ENCODE measurements around the gene RTTN.
"Not testable (repeated sequence)": the region's sequence is repeated elsewhere in the genome, so short reads cannot be mapped to it uniquely, and the experiment has no call there.

RTTN gene

GRCh38 chr18:70151614-70152013 is 53.9 kb downstream of the RTTN start:
- no peak for DNase-seq

GRCh38 chr18:70149616-70150301 is 55.7 kb downstream of the RTTN start:
- no peak for DNase-seq

GRCh38 chr18:70149156-70149555 is 56.3 kb downstream of the RTTN start:
- no peak for DNase-seq

GRCh38 chr18:70148039-70148938 is 57.2 kb downstream of the RTTN start:
- DNase-seq = no peak

- DNase-seq = no peak
These were observed 59.3 kb downstream of the RTTN start for GRCh38 chr18:70146174-70146573.

GRCh38 chr18:70142001-70142400 is 63.5 kb downstream of the RTTN start:
- DNase-seq = no peak

- no peak for DNase-seq
These were observed 66.3 kb downstream of the RTTN start for GRCh38 chr18:70139138-70139537.

GRCh38 chr18:70135604-70136003 is 69.9 kb downstream of the RTTN start:
- no peak for DNase-seq

GRCh38 chr18:70132999-70133398 is 72.5 kb downstream of the RTTN start:
- DNase-seq = no peak

- DNase-seq = no peak
These were observed 77.2 kb downstream of the RTTN start for GRCh38 chr18:70128271-70128670.

- no peak for DNase-seq
These were observed 78.1 kb downstream of the RTTN start for GRCh38 chr18:70127359-70127758.

GRCh38 chr18:70126832-70127231 is 78.7 kb downstream of the RTTN start:
- no peak for DNase-seq

GRCh38 chr18:70124139-70124538 is 81.3 kb downstream of the RTTN start:
- no peak for DNase-seq

- DNase-seq = no peak
These were observed 83.6 kb downstream of the RTTN start for GRCh38 chr18:70121842-70122241.

- DNase-seq = no peak
These were observed 88.5 kb downstream of the RTTN start for GRCh38 chr18:70116949-70117348.

- DNase-seq = no peak
These were observed 92.0 kb downstream of the RTTN start for GRCh38 chr18:70113511-70113910.

GRCh38 chr18:70110678-70111077 is 94.8 kb downstream of the RTTN start:
- DNase-seq = no peak

- DNase-seq = no peak
These were observed 98.4 kb downstream of the RTTN start for GRCh38 chr18:70107091-70107490.

GRCh38 chr18:70102854-70103253 is 102.6 kb downstream of the RTTN start:
- DNase-seq = not testable (repeated sequence)

GRCh38 chr18:70089858-70090257 is 115.6 kb downstream of the RTTN start:
- DNase-seq = no peak

- DNase-seq = no peak
These were observed 119.4 kb downstream of the RTTN start for GRCh38 chr18:70086085-70086484.

- no peak for DNase-seq
These were observed 119.8 kb downstream of the RTTN start for GRCh38 chr18:70085641-70086040.

GRCh38 chr18:70082430-70082829 is 123.1 kb downstream of the RTTN start:
- no peak for DNase-seq

GRCh38 chr18:70078106-70078505 is 127.4 kb downstream of the RTTN start:
- no peak for DNase-seq
